ENCODE data around the gene OVOL2.

Gene OVOL2

DNA sequence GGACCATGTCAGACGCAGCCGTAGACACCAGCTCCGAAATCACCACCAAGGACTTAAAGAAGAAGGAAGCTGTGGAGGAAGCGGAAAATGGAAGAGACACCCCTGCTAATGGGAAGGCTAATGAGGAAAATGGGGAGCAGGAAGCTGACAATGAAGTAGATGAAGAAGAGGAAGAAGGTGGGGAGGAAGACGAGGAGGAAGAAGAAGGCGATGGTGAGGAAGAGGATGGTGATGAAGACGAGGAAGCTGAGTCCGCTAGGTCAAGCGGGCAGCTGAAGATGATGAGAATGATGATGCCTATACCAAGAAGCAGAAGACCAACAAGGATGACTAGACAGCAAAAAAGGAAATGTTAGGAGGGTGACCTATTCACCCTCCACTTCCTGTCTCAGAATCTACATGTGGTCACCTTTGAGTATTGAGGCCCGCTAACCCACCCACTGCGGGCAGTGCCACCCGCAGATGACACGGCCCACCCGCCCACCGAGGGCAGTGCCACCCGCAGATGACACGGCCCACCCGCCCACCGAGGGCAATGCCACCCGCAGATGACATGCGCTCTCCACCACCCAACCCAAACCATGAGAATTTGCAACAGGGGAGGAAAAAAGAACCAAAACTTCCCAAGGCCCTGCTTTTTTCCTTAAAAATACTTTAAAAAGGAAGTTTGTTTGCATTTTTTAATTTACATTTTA, 45.6 kb downstream of the OVOL2 start:
- FAIRE-seq (no peak), DNase-seq (ENCODE audit: insufficient read length, low spot score) (no peak)
- TF ChIP-seq CTCF (IDR thresholded peaks at IDR 0.05; ENCODE audit: insufficient read depth, missing control alignments), result no peak

DNA sequence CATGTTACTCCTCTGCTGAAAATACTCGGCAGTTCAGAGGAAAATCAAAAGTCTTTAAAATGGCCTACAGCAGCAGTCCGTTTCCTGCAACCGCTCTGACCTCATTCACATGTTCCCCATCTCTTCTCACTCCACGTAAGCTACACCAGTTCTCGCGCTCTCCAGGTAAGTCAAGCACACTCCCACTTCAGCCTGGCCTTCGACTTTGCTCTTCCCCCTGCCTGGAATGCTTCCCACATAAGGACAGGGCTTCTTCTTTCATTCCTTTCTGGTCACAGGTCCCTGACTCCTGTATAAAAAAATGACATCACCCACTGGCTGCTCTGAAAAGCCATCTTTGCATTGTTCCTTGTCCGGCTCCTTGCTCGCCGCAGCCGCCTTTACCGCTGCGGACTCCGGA, 46.2 kb downstream of the OVOL2 start:
- FAIRE-seq, result no peak
- no peak for TF ChIP-seq CTCF (IDR thresholded peaks at IDR 0.05; ENCODE audit: insufficient read depth, missing control alignments)
- DNase-seq (ENCODE audit: insufficient read length, low spot score), result no peak

DNA sequence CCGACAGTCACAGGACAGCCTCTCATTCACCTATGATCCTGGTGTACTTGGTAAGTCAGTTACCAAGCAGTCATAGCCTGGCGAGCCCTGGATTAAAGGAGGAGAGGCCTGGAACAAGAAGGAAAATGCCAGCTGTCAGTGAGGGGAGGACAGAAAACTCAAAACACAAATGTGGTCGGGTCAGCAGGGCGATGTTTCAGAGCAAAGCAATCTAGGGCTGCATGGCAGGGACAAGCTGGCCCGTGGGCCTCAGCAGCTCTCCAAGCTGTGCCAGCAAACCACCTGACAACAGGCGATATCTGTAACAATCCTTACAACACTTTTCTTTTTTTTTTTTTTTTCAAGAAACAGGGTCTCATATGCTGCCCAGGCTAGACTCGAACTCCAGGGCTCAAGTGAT, 48.6 kb downstream of the OVOL2 start:
- DNase-seq (ENCODE audit: insufficient read length, low spot score), result no peak
- TF ChIP-seq CTCF (IDR thresholded peaks at IDR 0.05; ENCODE audit: insufficient read depth, missing control alignments), result no peak
- no peak for FAIRE-seq

DNA sequence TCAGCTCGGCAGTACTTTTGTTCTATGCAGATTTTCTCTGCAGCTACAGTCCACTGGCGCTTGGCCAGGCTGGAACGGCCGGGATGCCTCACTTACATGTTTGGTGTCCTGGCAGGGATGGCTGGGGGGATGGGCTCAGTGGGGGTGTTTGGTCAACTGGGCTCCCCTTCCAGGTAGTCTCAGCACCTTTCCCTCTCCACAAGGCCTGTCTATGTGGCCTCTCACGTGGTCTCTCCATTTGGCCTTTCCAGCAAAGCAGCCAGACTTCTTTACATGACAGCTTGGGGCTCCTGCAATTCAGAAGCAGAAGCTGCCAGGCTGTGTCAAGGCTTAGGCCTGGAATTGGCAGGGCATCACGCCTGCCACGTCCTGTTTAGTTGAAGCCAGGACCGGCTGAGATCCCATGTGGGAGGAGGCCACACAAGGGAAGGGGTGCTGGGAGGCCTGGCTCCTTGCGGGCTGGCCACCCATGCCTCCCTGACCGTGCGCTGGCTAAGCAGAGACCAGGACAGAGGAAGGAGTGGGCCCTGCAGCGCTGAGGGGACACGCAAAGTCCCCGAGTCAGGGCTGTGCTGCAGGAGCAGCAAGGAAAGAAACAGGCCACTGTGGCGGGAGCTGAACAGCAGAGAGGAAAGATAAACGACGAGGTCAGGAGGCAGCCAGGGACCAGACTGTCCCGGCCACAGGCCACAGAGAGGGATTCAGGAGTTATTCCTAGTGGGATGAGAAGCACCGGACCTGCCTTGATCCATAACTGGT, 50.0 kb downstream of the OVOL2 start:
- DNase-seq (ENCODE audit: insufficient read length, low spot score), result no peak
- TF ChIP-seq CTCF (IDR thresholded peaks at IDR 0.05; ENCODE audit: insufficient read depth, missing control alignments), result no peak

GRCh38 chr20:18006684-18007083, 51.0 kb downstream of the OVOL2 start:
- no peak for TF ChIP-seq CTCF (IDR thresholded peaks at IDR 0.05; ENCODE audit: insufficient read depth, missing control alignments)
- no peak for DNase-seq (ENCODE audit: insufficient read length, low spot score)
- no peak for FAIRE-seq

More for the DNA sequence above, 50.0 kb downstream of the OVOL2 start:
- FAIRE-seq, result no peak

GRCh38 chr20:18005990-18006364, 51.7 kb downstream of the OVOL2 start:
- no peak for FAIRE-seq

More at GRCh38 chr20:18005990-18006364, 51.7 kb downstream of the OVOL2 start:
- no peak for TF ChIP-seq CTCF (IDR thresholded peaks at IDR 0.05; ENCODE audit: insufficient read depth, missing control alignments)
- no peak for DNase-seq (ENCODE audit: insufficient read length, low spot score)

All from D721Med (cell line).